Measurements from ENCODE around the gene TBL3.

TBL3 gene

DNA sequence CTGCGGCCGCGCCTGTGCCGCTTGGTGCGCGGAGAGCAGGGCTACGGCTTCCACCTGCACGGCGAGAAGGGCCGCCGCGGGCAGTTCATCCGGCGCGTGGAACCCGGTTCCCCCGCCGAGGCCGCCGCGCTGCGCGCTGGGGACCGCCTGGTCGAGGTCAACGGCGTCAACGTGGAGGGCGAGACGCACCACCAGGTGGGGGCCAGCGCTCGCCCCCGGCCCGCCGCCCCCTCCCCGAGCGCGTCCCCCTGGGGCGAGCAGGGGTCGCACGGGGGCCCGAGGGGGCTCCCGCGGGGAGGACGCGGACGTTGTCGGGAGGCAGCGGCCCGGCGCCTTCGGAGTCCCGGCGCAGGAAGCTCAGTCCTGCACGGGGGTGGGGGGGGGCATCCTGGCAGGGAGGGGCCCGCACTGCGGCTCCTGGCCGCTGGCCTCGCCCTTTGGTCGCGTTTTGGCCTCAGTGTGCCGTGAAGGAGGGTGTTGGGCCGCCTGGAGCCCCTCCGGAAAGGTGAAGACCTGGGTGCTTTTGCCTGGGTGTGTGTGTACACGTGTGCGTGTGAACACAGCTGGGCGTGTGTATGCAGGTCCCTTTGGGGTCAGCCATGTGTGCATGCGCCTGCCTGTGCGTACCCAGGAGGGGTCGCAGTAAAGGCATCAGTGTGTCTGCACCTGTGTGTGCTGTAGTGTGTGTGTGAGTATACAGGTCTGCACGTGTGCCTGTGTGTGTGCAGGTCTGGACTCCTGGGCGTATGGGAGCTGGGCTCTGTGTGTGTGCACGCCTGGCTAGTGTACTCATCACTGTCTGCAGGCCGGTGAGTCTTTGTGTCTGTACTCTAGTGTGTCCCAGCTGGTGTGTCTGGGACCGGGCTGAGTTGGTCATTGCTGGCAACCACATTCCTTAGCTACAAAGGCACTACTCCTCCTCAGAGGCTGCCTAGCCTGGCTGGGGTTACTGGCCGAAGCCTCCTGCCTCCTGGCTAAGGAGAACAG lies 55.5 kb downstream of the TBL3 start (continued):
- TF ChIP-seq ZNF24 (tag by site-specific recombination; IDR thresholded peaks at IDR 0.05) (0 out of 2 replicates have a peak, but pooled peaks have one; percentile 26), ZNF654 (tag by site-specific recombination; IDR thresholded peaks at IDR 0.05; ENCODE audit: low read depth) (no peak), ZEB2 (tag by site-specific recombination; IDR thresholded peaks at IDR 0.05) (peak; percentile 52; the same call in 1 of the 2 replicates), ZNF174 (tag by site-specific recombination; IDR thresholded peaks at IDR 0.05) (no peak), PRDM4 (tag by site-specific recombination; IDR thresholded peaks at IDR 0.05) (no peak), ZNF133 (tag by site-specific recombination; IDR thresholded peaks at IDR 0.05) (no peak), ZNF747 (tag by site-specific recombination; IDR thresholded peaks at IDR 0.05) (no peak), GLI4 (tag by site-specific recombination; IDR thresholded peaks at IDR 0.05) (no peak), BCL11A (tag by site-specific recombination; IDR thresholded peaks at IDR 0.05; ENCODE audit: low read depth) (no peak), ZBTB1 (tag by site-specific recombination; IDR thresholded peaks at IDR 0.05) (no peak), ZNF513 (tag by site-specific recombination; IDR thresholded peaks at IDR 0.05) (no peak), ZNF610 (tag by site-specific recombination; IDR thresholded peaks at IDR 0.05; ENCODE audit: borderline replicate concordance) (no peak), ZNF555 (tag by site-specific recombination; conservative IDR thresholded peaks at IDR 0.05) (no peak), ZNF302 (tag by site-specific recombination; IDR thresholded peaks at IDR 0.05; ENCODE audit: low read depth) (no peak), ZNF2 (tag by site-specific recombination; IDR thresholded peaks at IDR 0.05) (peak; percentile 82), ZNF580 (tag by site-specific recombination; IDR thresholded peaks at IDR 0.05) (no peak), ZSCAN23 (tag by site-specific recombination; IDR thresholded peaks at IDR 0.05) (no peak)
- TF ChIP-seq, protein P1, sequence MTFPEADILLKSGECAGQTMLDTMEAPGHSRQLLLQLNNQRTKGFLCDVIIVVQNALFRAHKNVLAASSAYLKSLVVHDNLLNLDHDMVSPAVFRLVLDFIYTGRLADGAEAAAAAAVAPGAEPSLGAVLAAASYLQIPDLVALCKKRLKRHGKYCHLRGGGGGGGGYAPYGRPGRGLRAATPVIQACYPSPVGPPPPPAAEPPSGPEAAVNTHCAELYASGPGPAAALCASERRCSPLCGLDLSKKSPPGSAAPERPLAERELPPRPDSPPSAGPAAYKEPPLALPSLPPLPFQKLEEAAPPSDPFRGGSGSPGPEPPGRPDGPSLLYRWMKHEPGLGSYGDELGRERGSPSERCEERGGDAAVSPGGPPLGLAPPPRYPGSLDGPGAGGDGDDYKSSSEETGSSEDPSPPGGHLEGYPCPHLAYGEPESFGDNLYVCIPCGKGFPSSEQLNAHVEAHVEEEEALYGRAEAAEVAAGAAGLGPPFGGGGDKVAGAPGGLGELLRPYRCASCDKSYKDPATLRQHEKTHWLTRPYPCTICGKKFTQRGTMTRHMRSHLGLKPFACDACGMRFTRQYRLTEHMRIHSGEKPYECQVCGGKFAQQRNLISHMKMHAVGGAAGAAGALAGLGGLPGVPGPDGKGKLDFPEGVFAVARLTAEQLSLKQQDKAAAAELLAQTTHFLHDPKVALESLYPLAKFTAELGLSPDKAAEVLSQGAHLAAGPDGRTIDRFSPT (tag by site-specific recombination; IDR thresholded peaks at IDR 0.05) = peak; percentile 26; the same call in 1 of the 2 replicates
- TF ChIP-seq, protein P2, sequence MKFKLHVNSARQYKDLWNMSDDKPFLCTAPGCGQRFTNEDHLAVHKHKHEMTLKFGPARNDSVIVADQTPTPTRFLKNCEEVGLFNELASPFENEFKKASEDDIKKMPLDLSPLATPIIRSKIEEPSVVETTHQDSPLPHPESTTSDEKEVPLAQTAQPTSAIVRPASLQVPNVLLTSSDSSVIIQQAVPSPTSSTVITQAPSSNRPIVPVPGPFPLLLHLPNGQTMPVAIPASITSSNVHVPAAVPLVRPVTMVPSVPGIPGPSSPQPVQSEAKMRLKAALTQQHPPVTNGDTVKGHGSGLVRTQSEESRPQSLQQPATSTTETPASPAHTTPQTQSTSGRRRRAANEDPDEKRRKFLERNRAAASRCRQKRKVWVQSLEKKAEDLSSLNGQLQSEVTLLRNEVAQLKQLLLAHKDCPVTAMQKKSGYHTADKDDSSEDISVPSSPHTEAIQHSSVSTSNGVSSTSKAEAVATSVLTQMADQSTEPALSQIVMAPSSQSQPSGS (tag by site-specific recombination; IDR thresholded peaks at IDR 0.05; ENCODE audit: low read depth) = no peak
- TF ChIP-seq, protein P3, sequence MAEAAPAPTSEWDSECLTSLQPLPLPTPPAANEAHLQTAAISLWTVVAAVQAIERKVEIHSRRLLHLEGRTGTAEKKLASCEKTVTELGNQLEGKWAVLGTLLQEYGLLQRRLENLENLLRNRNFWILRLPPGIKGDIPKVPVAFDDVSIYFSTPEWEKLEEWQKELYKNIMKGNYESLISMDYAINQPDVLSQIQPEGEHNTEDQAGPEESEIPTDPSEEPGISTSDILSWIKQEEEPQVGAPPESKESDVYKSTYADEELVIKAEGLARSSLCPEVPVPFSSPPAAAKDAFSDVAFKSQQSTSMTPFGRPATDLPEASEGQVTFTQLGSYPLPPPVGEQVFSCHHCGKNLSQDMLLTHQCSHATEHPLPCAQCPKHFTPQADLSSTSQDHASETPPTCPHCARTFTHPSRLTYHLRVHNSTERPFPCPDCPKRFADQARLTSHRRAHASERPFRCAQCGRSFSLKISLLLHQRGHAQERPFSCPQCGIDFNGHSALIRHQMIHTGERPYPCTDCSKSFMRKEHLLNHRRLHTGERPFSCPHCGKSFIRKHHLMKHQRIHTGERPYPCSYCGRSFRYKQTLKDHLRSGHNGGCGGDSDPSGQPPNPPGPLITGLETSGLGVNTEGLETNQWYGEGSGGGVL (tag by site-specific recombination; IDR thresholded peaks at IDR 0.05) = no peak
- TF ChIP-seq, protein P4, sequence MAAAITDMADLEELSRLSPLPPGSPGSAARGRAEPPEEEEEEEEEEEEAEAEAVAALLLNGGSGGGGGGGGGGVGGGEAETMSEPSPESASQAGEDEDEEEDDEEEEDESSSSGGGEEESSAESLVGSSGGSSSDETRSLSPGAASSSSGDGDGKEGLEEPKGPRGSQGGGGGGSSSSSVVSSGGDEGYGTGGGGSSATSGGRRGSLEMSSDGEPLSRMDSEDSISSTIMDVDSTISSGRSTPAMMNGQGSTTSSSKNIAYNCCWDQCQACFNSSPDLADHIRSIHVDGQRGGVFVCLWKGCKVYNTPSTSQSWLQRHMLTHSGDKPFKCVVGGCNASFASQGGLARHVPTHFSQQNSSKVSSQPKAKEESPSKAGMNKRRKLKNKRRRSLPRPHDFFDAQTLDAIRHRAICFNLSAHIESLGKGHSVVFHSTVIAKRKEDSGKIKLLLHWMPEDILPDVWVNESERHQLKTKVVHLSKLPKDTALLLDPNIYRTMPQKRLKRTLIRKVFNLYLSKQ (tag by site-specific recombination; IDR thresholded peaks at IDR 0.05; ENCODE audit: borderline replicate concordance) = no peak
- TF ChIP-seq, protein P5, sequence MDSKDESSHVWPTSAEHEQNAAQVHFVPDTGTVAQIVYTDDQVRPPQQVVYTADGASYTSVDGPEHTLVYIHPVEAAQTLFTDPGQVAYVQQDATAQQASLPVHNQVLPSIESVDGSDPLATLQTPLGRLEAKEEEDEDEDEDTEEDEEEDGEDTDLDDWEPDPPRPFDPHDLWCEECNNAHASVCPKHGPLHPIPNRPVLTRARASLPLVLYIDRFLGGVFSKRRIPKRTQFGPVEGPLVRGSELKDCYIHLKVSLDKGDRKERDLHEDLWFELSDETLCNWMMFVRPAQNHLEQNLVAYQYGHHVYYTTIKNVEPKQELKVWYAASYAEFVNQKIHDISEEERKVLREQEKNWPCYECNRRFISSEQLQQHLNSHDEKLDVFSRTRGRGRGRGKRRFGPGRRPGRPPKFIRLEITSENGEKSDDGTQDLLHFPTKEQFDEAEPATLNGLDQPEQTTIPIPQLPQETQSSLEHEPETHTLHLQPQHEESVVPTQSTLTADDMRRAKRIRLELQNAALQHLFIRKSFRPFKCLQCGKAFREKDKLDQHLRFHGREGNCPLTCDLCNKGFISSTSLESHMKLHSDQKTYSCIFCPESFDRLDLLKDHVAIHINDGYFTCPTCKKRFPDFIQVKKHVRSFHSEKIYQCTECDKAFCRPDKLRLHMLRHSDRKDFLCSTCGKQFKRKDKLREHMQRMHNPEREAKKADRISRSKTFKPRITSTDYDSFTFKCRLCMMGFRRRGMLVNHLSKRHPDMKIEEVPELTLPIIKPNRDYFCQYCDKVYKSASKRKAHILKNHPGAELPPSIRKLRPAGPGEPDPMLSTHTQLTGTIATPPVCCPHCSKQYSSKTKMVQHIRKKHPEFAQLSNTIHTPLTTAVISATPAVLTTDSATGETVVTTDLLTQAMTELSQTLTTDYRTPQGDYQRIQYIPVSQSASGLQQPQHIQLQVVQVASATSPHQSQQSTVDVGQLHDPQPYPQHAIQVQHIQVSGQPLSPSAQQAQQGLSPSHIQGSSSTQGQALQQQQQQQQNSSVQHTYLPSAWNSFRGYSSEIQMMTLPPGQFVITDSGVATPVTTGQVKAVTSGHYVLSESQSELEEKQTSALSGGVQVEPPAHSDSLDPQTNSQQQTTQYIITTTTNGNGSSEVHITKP (tag by site-specific recombination; IDR thresholded peaks at IDR 0.05) = no peak

Data from HEK293 (cell line).